Breast epithelium (tissue), 3 donors: ENCODE data around the gene TMEM271.

Source experiments
- CTCF ChIP-seq, 3 donors: fragments of 450-650 bp; IDR thresholded peaks; one replicate each; pipeline ENCODE4 v1.5.1; 2016 to 2017; ENCODE audit warnings: antibody characterized with exemption in 3 of 3, mild to moderate bottlenecking in 3 of 3, moderate library complexity in 3 of 3
- POLR2A ChIP-seq: fragments of 450-650 bp; IDR thresholded peaks from one replicate; pipeline ENCODE4 v1.6.1; 2016; ENCODE audit warnings: antibody characterized with exemption, mild to moderate bottlenecking, moderate library complexity

GRCh38 chr4:612052-612748, 36.1 kb upstream of the TMEM271 start:
- no peak for TF ChIP-seq CTCF (IDR thresholded peaks at IDR 0.05)
- TF ChIP-seq POLR2A: no peak
